Measurements from ENCODE around the gene KLC3. TPM values are rescaled to one million over a fixed set of nuclear protein-coding genes. Genes with fewer than 3 reads are reported as not detected.
"Not testable (repeated sequence)": the region's sequence is repeated elsewhere in the genome, so short reads cannot be mapped to it uniquely, and the experiment has no call there.

The KLC3 gene
- total RNA-seq, 4 donors from 2014 or later: 159 to 217 (median 169) TPM

DNA sequence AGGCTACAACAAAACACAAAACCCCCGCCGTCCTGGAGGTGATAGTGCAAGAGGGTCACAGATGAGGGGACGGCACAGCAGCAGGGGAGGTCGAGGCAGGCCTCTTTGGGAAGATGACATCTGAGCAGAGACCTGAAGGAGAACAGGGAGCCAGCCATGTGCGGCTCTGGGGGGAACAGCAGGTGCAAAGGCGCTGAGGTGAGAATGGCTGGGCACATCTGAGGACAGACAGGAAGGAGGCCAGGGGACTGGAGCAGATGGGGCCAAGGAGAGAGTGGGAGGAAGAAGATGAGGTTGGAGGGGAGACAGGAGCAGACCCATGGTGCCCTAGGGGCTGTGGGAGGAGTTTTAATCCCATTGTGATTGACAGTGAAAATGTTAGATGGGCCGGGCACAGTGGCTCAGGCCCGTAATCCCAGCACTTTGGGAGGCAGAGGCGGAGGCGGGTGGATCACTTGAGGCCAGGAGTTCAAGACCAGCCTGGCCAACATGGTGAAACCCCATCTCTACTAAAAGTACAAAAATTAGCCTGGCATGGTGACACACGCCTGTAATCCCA lies 16.1 kb upstream of the KLC3 start:
- TF ChIP-seq POLR2A (IDR thresholded peaks at IDR 0.05): no peak
- TF ChIP-seq CTCF (IDR thresholded peaks at IDR 0.05): no peak
- no peak overlapping the region for H3K4me3 ChIP-seq (ENCODE audit: low read depth, poor library complexity, severe bottlenecking)
- WGBS, 2 donors: 63% methylated on average over 11 of the region's 11 CpGs
- intact Hi-C loops (cut with DNase I; ENCODE audit: low total_unique reads): loop anchor here (10.0 kb wide), 1 partner anchor 420 kb away; the partner anchor contains the start of gene APOE
- no peak for DNase-seq (ENCODE audit: low spot score in 2 of 2)

GRCh38 chr19:45327404-45328143 lies 13.0 kb upstream of the KLC3 start:
- no peak for TF ChIP-seq POLR2A (IDR thresholded peaks at IDR 0.05)
- no peak for TF ChIP-seq CTCF (IDR thresholded peaks at IDR 0.05)
- no peak overlapping the region for H3K4me3 ChIP-seq (ENCODE audit: low read depth, poor library complexity, severe bottlenecking)
- WGBS, 2 donors: 71 to 78% methylated on average over 13 of the region's 13 CpGs
- DNase-seq (ENCODE audit: low spot score in 2 of 2): no peak
- intact Hi-C loops (cut with DNase I; ENCODE audit: low total_unique reads): loop anchor here (10.0 kb wide), 1 partner anchor 423 kb away; the partner anchor contains the start of gene APOE

- intact Hi-C loops (cut with DNase I; ENCODE audit: low total_unique reads): no loop called here
- no peak overlapping the region for H3K4me3 ChIP-seq (ENCODE audit: low read depth, poor library complexity, severe bottlenecking)
- WGBS, 2 donors: 84 to 88% methylated on average over 7 of the region's 7 CpGs
- TF ChIP-seq CTCF (IDR thresholded peaks at IDR 0.05) (no peak), POLR2A (IDR thresholded peaks at IDR 0.05) (no peak)
- DNase-seq (ENCODE audit: low spot score in 2 of 2): no peak
Measured at GRCh38 chr19:45331411-45331810, 9.1 kb upstream of the KLC3 start.

DNA sequence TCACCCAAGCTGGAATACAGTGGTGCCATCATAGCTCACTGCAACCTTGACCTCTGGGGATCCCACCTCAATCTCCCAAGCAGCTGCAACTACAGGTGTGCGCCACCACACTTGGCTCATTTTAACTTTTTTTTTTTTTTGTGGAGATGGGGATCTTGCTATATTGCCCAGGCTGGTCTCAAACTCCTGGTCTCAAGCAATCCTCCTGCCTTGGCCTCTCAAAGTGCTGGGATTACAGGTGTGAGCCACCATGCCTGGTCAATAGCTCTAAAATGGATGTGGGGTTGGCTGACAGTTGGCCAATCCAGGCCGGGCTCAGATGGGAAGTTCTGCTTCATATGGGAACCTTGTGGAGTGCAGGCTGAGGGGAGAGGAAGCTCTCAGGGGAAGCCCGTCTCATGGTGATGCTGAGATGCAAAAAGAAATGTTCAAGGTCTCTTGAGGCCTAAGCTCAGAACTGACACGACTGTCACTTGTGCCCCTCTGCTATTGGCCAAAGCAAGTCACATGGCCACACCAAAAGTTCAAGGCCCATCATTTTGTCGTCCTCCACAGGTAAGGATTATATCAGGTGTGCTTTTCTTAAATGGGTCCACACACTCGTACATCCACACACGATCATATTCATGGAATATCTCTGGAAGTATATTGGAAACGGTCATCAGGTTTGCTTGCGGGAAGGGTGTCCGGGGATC lies 6.8 kb upstream of the KLC3 start:
- H3K4me3 ChIP-seq (ENCODE audit: low read depth, poor library complexity, severe bottlenecking): no peak overlapping the region
- DNase-seq (ENCODE audit: low spot score in 2 of 2): no peak
- intact Hi-C loops (cut with DNase I; ENCODE audit: low total_unique reads): no loop called here
- no peak for TF ChIP-seq POLR2A (IDR thresholded peaks at IDR 0.05)
- TF ChIP-seq CTCF (IDR thresholded peaks at IDR 0.05): no peak
- 82 to 83% methylated on average over 10 of the region's 10 CpGs for WGBS, 2 donors

DNA sequence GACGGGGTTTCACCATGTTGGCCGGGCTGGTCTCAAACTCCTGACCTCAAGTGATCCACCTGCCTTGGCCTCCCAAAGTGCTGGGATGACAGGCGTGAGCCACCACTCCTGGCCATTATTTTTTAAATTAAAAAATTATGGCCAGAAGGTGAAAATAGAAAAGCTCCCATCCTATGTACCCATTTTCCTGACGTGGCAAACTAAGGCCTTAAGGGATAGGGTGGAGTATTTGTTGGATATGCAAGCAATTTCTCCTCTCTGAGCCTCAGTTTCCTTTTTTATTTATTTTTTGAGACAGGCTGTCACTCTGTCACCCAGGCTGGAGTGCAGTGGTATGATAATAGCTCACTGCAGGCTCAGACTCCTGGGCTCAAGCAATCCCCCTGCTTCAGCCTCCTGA lies 5.7 kb upstream of the KLC3 start:
- WGBS, 2 donors: 85 to 91% methylated on average over 4 of the region's 4 CpGs
- DNase-seq (ENCODE audit: low spot score in 2 of 2); H3K4me3 ChIP-seq (ENCODE audit: low read depth, poor library complexity, severe bottlenecking); intact Hi-C loops (cut with DNase I; ENCODE audit: low total_unique reads): not testable (repeated sequence)

DNA sequence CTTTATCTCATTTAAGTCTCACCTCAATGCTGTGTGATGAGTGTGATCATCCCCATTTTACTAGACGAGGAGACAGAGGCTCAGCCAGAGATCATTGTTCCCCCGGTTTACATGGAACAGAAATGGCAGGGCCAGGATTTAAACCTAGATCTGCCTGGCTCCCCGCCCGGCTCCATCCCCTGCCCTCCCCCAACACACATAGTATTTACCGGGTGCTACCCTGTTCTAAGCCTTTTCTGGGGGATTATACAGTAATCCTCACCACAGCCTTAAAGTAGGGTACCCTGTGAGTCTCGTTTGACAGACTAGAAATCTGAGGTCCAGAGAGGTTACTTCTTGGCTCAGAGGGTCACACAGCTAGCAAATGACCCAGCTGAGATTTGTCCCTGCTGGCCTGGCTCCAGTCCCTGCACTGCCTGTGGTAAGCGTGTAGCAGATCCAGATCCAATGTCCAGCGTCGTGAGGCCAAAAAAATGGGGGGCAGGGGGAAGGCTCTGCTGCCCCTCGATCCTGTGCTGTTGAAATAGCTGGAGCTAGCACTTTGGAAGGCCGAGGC lies 3.8 kb upstream of the KLC3 start:
- TF ChIP-seq CTCF (IDR thresholded peaks at IDR 0.05): no peak
- no peak for TF ChIP-seq POLR2A (IDR thresholded peaks at IDR 0.05)
- 67 to 68% methylated on average over 11 of the region's 11 CpGs for WGBS, 2 donors
- intact Hi-C loops (cut with DNase I; ENCODE audit: low total_unique reads): no loop called here
- no peak overlapping the region for H3K4me3 ChIP-seq (ENCODE audit: low read depth, poor library complexity, severe bottlenecking)
- no peak for DNase-seq (ENCODE audit: low spot score in 2 of 2)
